WTC11 (cell line): ENCODE results near the gene KLHL18.

Experiments
- JUN ChIP-seq: sonication (generic); formaldehyde crosslinking; IDR thresholded peaks from 2 replicates; pipeline ENCODE4 v1.8.0; 2023; ENCODE audit warnings: mild to moderate bottlenecking, missing genetic modification reagents
- SMAD3 ChIP-seq: sonication (generic); formaldehyde crosslinking; IDR thresholded peaks from 2 replicates; pipeline ENCODE4 v1.8.0; 2022; ENCODE audit warnings: missing genetic modification reagents, mild to moderate bottlenecking, borderline replicate concordance
- ZNF263 ChIP-seq: sonication (generic); formaldehyde crosslinking; IDR thresholded peaks from 2 replicates; pipeline ENCODE4 v1.8.1; 2022; ENCODE audit warnings: low read depth, mild to moderate bottlenecking, moderate library complexity, missing genetic modification reagents
- TF ChIP-seq, protein P1 (sequence below): sonication (generic); formaldehyde crosslinking; conservative IDR thresholded peaks from 2 replicates; pipeline ENCODE4 v1.8.1; 2022; ENCODE audit warnings: mild to moderate bottlenecking, missing genetic modification reagents
- TF ChIP-seq, protein P2 (sequence below): sonication (generic); formaldehyde crosslinking; IDR thresholded peaks from 2 replicates; pipeline ENCODE4 v1.8.1; 2022; ENCODE audit warnings: low read depth, mild to moderate bottlenecking, moderate library complexity, missing genetic modification reagents, borderline replicate concordance
- TF ChIP-seq, protein P3 (sequence below): fragments of 200-600 bp; IDR thresholded peaks from 2 replicates; pipeline ENCODE4 v1.8.0; 2022; ENCODE audit warnings: antibody characterized with exemption
- TF ChIP-seq, protein P4 (sequence below): sonication (generic); formaldehyde crosslinking; IDR thresholded peaks from 2 replicates; pipeline ENCODE4 v1.8.0; 2022; ENCODE audit warnings: missing genetic modification reagents
- TF ChIP-seq, protein P5 (sequence below): sonication (generic); formaldehyde crosslinking; IDR thresholded peaks from 2 replicates; pipeline ENCODE4 v1.8.0; 2022; ENCODE audit warnings: mild to moderate bottlenecking, missing genetic modification reagents

DNA sequence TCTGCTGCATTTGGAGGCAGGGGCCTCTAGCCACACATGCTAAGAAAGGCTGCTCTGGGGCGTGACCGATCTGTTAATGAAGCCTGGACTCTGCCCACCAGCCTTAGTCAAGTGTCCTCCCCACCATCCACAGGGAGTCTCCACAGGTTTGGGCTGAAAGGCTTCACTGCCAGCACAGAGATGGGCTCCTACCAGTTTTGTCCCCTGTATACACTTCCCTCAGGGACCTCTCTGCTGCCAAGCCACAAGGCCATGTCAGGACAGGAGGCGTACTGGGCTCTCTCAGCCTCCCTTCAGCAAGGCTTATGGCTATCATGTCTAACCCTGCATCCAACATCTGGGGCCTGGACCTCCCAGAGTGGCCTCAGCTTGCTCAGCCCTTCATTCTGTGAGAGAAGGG, 23.6 kb upstream of the KLHL18 start:
- TF ChIP-seq, protein P1, sequence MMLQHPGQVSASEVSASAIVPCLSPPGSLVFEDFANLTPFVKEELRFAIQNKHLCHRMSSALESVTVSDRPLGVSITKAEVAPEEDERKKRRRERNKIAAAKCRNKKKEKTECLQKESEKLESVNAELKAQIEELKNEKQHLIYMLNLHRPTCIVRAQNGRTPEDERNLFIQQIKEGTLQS (CRISPR knock-in tag) = no peak
- TF ChIP-seq SMAD3 (CRISPR knock-in tag) = no peak
- TF ChIP-seq, protein P2, sequence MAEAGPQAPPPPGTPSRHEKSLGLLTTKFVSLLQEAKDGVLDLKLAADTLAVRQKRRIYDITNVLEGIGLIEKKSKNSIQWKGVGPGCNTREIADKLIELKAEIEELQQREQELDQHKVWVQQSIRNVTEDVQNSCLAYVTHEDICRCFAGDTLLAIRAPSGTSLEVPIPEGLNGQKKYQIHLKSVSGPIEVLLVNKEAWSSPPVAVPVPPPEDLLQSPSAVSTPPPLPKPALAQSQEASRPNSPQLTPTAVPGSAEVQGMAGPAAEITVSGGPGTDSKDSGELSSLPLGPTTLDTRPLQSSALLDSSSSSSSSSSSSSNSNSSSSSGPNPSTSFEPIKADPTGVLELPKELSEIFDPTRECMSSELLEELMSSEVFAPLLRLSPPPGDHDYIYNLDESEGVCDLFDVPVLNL (CRISPR knock-in tag) = no peak
- TF ChIP-seq, protein P3, sequence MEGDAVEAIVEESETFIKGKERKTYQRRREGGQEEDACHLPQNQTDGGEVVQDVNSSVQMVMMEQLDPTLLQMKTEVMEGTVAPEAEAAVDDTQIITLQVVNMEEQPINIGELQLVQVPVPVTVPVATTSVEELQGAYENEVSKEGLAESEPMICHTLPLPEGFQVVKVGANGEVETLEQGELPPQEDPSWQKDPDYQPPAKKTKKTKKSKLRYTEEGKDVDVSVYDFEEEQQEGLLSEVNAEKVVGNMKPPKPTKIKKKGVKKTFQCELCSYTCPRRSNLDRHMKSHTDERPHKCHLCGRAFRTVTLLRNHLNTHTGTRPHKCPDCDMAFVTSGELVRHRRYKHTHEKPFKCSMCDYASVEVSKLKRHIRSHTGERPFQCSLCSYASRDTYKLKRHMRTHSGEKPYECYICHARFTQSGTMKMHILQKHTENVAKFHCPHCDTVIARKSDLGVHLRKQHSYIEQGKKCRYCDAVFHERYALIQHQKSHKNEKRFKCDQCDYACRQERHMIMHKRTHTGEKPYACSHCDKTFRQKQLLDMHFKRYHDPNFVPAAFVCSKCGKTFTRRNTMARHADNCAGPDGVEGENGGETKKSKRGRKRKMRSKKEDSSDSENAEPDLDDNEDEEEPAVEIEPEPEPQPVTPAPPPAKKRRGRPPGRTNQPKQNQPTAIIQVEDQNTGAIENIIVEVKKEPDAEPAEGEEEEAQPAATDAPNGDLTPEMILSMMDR = no peak
- TF ChIP-seq, protein P4, sequence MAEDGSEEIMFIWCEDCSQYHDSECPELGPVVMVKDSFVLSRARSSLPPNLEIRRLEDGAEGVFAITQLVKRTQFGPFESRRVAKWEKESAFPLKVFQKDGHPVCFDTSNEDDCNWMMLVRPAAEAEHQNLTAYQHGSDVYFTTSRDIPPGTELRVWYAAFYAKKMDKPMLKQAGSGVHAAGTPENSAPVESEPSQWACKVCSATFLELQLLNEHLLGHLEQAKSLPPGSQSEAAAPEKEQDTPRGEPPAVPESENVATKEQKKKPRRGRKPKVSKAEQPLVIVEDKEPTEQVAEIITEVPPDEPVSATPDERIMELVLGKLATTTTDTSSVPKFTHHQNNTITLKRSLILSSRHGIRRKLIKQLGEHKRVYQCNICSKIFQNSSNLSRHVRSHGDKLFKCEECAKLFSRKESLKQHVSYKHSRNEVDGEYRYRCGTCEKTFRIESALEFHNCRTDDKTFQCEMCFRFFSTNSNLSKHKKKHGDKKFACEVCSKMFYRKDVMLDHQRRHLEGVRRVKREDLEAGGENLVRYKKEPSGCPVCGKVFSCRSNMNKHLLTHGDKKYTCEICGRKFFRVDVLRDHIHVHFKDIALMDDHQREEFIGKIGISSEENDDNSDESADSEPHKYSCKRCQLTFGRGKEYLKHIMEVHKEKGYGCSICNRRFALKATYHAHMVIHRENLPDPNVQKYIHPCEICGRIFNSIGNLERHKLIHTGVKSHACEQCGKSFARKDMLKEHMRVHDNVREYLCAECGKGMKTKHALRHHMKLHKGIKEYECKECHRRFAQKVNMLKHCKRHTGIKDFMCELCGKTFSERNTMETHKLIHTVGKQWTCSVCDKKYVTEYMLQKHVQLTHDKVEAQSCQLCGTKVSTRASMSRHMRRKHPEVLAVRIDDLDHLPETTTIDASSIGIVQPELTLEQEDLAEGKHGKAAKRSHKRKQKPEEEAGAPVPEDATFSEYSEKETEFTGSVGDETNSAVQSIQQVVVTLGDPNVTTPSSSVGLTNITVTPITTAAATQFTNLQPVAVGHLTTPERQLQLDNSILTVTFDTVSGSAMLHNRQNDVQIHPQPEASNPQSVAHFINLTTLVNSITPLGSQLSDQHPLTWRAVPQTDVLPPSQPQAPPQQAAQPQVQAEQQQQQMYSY = no peak
- no peak for TF ChIP-seq ZNF263
- TF ChIP-seq, protein P5, sequence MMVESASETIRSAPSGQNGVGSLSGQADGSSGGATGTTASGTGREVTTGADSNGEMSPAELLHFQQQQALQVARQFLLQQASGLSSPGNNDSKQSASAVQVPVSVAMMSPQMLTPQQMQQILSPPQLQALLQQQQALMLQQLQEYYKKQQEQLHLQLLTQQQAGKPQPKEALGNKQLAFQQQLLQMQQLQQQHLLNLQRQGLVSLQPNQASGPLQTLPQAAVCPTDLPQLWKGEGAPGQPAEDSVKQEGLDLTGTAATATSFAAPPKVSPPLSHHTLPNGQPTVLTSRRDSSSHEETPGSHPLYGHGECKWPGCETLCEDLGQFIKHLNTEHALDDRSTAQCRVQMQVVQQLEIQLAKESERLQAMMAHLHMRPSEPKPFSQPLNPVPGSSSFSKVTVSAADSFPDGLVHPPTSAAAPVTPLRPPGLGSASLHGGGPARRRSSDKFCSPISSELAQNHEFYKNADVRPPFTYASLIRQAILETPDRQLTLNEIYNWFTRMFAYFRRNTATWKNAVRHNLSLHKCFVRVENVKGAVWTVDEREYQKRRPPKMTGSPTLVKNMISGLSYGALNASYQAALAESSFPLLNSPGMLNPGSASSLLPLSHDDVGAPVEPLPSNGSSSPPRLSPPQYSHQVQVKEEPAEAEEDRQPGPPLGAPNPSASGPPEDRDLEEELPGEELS (CRISPR knock-in tag) = no peak
- no peak for TF ChIP-seq JUN (CRISPR knock-in tag)
